Mesothelial cell of epicardium (in vitro differentiated cells): ENCODE results near the gene FAM72A. TPM values are rescaled to one million over a fixed set of nuclear protein-coding genes. Genes with fewer than 3 reads are reported as not detected.
"Not testable (repeated sequence)": the region's sequence is repeated elsewhere in the genome, so short reads cannot be mapped to it uniquely, and the experiment has no call there.

ENCODE experiments used
- DNase-seq, 2 experiments: peaks; one replicate each; pipeline ENCODE4 v3.0.0; 2021; ENCODE audit warnings: low spot score in 2 of 2; ENCODE audit not compliant: unreplicated experiment in 2 of 2
- H3K27ac Mint-ChIP-seq: 2 replicates; pipeline ENCODE4 v1.8.0; 2021; ENCODE audit warnings: mixed read lengths
- H3K27me3 Mint-ChIP-seq: 2 replicates; pipeline ENCODE4 v1.8.0; 2021; ENCODE audit warnings: low read depth, mixed read lengths
- H3K36me3 Mint-ChIP-seq: 2 replicates; pipeline ENCODE4 v1.8.0; 2021; ENCODE audit warnings: mixed read lengths
- H3K4me1 Mint-ChIP-seq: 2 replicates; pipeline ENCODE4 v1.8.0; 2021; ENCODE audit warnings: mixed read lengths
- H3K4me3 Mint-ChIP-seq: 2 replicates; pipeline ENCODE4 v1.8.0; 2021; ENCODE audit warnings: mild to moderate bottlenecking, moderate library complexity, mixed read lengths
- H3K9me3 Mint-ChIP-seq: 2 replicates; pipeline ENCODE4 v1.8.0; 2021; ENCODE audit warnings: mixed read lengths
- total RNA-seq: library from RNA; stranded (reverse); gene quantifications from 3 replicates; pipeline ENCODE4 v1.2.1, GENCODE V29; 2021

FAM72A gene
- total RNA-seq: 1.7 to 2.5 TPM (median 2.0 TPM) in 3 replicates

- H3K9me3 Mint-ChIP-seq, H3K36me3 Mint-ChIP-seq, H3K27me3 Mint-ChIP-seq, H3K4me1 Mint-ChIP-seq: not testable (repeated sequence)
- DNase-seq: peak; percentile 88 to 95
- Mint-ChIP-seq H3K27ac (peak within 1 kb of the TSS; percentile 83), H3K4me3 (peak within 1 kb of the TSS; percentile 76)
Measured at GRCh38 chr1:206202789-206203363, at the start of gene FAM72A. Gene FAM72A (minus strand): TSS chr1:206202839. CDS start chr1:206202025, 814 bp downstream.

- not testable (repeated sequence) for H3K27ac Mint-ChIP-seq, H3K4me1 Mint-ChIP-seq, DNase-seq, H3K9me3 Mint-ChIP-seq, H3K27me3 Mint-ChIP-seq, H3K4me3 Mint-ChIP-seq, H3K36me3 Mint-ChIP-seq
Measured at GRCh38 chr1:206250953-206251681, 48.5 kb upstream of the FAM72A start.

- not testable (repeated sequence) for H3K4me1 Mint-ChIP-seq, H3K27me3 Mint-ChIP-seq, H3K9me3 Mint-ChIP-seq, H3K36me3 Mint-ChIP-seq, H3K4me3 Mint-ChIP-seq, H3K27ac Mint-ChIP-seq, DNase-seq
Measured at GRCh38 chr1:206246129-206246886, 43.7 kb upstream of the FAM72A start.

- H3K4me1 Mint-ChIP-seq, H3K9me3 Mint-ChIP-seq, H3K4me3 Mint-ChIP-seq, H3K36me3 Mint-ChIP-seq, H3K27me3 Mint-ChIP-seq, DNase-seq, H3K27ac Mint-ChIP-seq: not testable (repeated sequence)
Measured at GRCh38 chr1:206245479-206245878, 42.8 kb upstream of the FAM72A start.

GRCh38 chr1:206243335-206243734 lies 40.7 kb upstream of the FAM72A start:
- H3K27me3 Mint-ChIP-seq, H3K27ac Mint-ChIP-seq, H3K36me3 Mint-ChIP-seq, H3K4me3 Mint-ChIP-seq, DNase-seq, H3K9me3 Mint-ChIP-seq, H3K4me1 Mint-ChIP-seq: not testable (repeated sequence)

GRCh38 chr1:206240288-206240687 lies 37.6 kb upstream of the FAM72A start:
- not testable (repeated sequence) for H3K27ac Mint-ChIP-seq, H3K36me3 Mint-ChIP-seq, DNase-seq, H3K4me1 Mint-ChIP-seq, H3K27me3 Mint-ChIP-seq, H3K9me3 Mint-ChIP-seq, H3K4me3 Mint-ChIP-seq

GRCh38 chr1:206235190-206235589 lies 32.6 kb upstream of the FAM72A start:
- H3K9me3 Mint-ChIP-seq, H3K27ac Mint-ChIP-seq, H3K27me3 Mint-ChIP-seq, H3K36me3 Mint-ChIP-seq, H3K4me1 Mint-ChIP-seq, H3K4me3 Mint-ChIP-seq, DNase-seq: not testable (repeated sequence)

GRCh38 chr1:206234189-206234916 lies 31.7 kb upstream of the FAM72A start:
- not testable (repeated sequence) for H3K36me3 Mint-ChIP-seq, DNase-seq, H3K27me3 Mint-ChIP-seq

GRCh38 chr1:206232970-206233645 lies 30.5 kb upstream of the FAM72A start:
- not testable (repeated sequence) for H3K4me1 Mint-ChIP-seq, DNase-seq, H3K4me3 Mint-ChIP-seq, H3K9me3 Mint-ChIP-seq, H3K36me3 Mint-ChIP-seq, H3K27ac Mint-ChIP-seq, H3K27me3 Mint-ChIP-seq

More at GRCh38 chr1:206234189-206234916, 31.7 kb upstream of the FAM72A start:
- H3K4me3 Mint-ChIP-seq, H3K27ac Mint-ChIP-seq, H3K9me3 Mint-ChIP-seq, H3K4me1 Mint-ChIP-seq: not testable (repeated sequence)

- H3K36me3 Mint-ChIP-seq, H3K4me3 Mint-ChIP-seq, H3K9me3 Mint-ChIP-seq, H3K27me3 Mint-ChIP-seq, H3K27ac Mint-ChIP-seq, H3K4me1 Mint-ChIP-seq, DNase-seq: not testable (repeated sequence)
Measured at GRCh38 chr1:206231989-206232388, 29.4 kb upstream of the FAM72A start.

GRCh38 chr1:206229286-206229685 lies 26.6 kb upstream of the FAM72A start:
- H3K9me3 Mint-ChIP-seq, H3K4me3 Mint-ChIP-seq, H3K4me1 Mint-ChIP-seq, H3K36me3 Mint-ChIP-seq, DNase-seq, H3K27ac Mint-ChIP-seq, H3K27me3 Mint-ChIP-seq: not testable (repeated sequence)

- H3K9me3 Mint-ChIP-seq, H3K4me1 Mint-ChIP-seq, H3K27me3 Mint-ChIP-seq, H3K4me3 Mint-ChIP-seq, DNase-seq, H3K36me3 Mint-ChIP-seq, H3K27ac Mint-ChIP-seq: not testable (repeated sequence)
Measured at GRCh38 chr1:206226886-206227285, 24.2 kb upstream of the FAM72A start.

- not testable (repeated sequence) for H3K4me1 Mint-ChIP-seq, DNase-seq, H3K4me3 Mint-ChIP-seq, H3K9me3 Mint-ChIP-seq, H3K27ac Mint-ChIP-seq, H3K36me3 Mint-ChIP-seq, H3K27me3 Mint-ChIP-seq
Measured at GRCh38 chr1:206225386-206225785, 22.7 kb upstream of the FAM72A start.
